Amniotic stem cell (primary cell): ENCODE measurements around the gene AGBL4.

ENCODE experiments used
- DNase-seq: peaks from one replicate; lab custom pipeline; 2025; lab: John Stamatoyannopoulos, UW

Gene AGBL4

GRCh38 chr1:49181033-49181432, 842.7 kb downstream of the AGBL4 start:
- no peak for DNase-seq

DNA sequence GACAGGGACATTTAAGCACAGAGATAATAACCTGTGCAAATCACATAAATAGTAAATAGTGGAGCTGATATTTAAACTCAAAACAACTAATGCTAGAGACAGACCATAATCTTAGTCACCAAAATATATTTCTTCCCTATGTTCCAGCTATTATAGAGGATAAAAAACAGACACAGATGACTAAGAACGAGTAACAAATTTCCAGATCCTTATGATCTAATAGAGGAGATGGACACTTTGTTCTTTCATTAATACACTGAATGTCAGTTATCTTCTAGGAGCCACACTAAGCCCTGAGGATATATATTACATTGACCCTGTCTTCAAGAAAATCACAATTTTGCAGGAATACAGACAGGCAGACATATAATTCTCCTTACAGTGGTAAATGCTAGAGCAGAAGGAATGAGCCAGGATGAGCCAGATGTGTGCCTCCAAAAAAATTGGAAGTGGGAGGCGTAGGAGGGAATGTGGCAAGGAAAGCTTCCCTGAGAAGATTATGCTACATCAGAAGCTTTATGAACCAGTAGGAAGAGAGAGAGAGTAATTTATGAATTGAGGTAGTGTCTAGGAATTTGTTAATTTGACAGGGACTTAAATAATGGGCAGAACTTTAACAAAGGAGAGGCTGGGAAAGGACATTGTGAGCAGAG, 851.7 kb downstream of the AGBL4 start:
- no peak for DNase-seq

DNA sequence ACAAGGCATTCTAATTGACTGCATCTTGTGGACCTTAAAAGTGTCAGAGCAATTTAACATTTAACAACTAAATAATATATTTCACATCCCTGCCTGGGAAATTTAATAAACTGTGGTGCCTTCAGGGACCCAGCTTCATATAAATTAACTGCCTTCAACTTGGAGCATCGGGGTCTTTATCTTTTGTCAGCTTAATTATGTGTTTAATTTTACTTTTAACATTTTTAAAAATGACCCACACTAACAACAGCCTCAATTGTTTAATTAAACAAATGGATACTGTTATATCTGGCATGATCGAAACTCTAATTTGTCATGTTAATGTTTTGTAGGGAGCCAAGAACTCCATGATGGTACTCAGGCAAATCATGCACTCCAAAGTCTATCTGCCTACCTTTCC, 857.7 kb downstream of the AGBL4 start:
- DNase-seq, result no peak

DNA sequence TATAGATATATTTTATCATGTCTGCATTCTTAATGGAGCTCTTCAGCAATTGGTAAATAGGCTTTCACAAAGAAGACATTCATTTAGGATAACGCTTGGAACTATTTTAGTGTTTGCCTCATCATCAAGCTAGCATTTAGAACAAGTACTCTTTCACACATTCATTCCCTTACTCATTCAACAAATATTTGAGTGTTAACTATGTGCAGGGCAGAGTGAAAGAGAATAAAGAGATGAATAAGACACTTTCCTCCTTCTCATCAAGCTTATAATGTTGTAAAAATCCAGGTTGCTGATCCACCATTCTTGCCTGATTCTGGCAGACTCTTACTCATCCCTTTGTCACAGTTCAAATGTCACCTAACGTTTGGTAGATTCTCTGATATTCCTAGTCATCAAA, 860.7 kb downstream of the AGBL4 start:
- DNase-seq, result no peak

- DNase-seq, result no peak
These were observed 863.1 kb downstream of the AGBL4 start for GRCh38 chr1:49160677-49161076.

DNA sequence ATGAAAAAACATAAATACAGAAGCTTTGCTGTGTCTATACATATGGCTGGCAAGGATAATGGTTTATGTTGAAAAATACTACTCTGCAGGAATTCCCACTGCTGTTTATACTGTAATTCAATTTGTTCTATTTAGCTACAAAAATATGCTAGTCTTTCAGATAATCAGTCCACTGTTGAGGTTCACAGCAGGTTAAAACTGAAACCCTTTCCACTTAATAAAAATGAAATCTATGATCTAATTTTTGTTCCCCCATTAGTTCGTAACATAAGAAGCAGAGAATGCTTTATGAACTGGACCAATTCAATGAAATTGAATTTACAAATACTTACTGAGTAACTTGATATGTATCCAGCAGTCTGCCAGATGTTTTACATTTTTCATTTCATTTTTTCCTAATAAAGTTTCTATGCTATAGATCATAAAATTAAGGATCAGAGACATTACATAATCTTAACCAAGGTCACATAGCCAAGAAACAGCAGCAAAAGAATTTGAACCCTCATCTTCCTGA, 887.0 kb downstream of the AGBL4 start:
- no peak for DNase-seq

DNA sequence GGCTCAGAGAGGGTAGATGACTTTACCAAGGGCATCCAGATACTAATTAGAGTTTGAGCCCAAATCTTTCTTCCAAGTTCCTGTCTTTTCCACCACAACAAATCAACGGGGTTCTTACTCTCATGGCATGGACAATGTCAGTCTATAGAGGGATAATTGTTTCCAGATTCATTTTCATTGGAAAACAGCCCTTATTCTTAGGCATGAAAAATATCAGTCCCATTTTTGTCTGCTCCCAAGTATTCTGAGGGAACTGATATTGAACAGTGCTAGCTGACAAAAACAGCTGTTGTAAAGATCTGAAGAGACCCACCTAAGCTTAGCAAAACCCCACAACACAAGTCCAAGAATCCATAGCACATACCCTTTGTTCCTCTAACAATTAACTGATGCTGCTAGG, 898.0 kb downstream of the AGBL4 start:
- DNase-seq, result no peak

- no peak for DNase-seq
These were observed 911.8 kb downstream of the AGBL4 start for GRCh38 chr1:49111931-49112330.

DNA sequence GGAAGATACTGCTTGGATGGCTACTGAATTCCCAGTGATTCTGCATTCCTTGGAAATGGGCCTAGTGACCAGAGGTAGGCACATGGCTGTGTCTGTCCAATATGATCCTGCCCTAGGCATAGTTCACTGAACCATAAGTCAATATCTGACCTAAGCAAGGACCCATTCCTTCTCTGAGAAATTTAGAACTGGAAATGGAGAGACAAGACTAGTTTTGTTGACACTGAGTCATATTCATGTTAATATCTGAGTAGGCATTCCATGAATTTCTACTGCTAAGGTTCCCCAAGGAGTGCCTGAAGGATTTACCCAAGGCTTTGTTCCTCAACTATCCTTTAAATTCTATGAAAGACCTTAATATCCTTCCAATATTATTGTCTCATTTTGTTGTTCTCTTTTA, 917.3 kb downstream of the AGBL4 start:
- DNase-seq, result no peak

GRCh38 chr1:49104575-49104974, 919.2 kb downstream of the AGBL4 start:
- DNase-seq, result no peak

- DNase-seq, result peak; percentile 29
These were observed 921.0 kb downstream of the AGBL4 start for GRCh38 chr1:49102752-49103151.

DNA sequence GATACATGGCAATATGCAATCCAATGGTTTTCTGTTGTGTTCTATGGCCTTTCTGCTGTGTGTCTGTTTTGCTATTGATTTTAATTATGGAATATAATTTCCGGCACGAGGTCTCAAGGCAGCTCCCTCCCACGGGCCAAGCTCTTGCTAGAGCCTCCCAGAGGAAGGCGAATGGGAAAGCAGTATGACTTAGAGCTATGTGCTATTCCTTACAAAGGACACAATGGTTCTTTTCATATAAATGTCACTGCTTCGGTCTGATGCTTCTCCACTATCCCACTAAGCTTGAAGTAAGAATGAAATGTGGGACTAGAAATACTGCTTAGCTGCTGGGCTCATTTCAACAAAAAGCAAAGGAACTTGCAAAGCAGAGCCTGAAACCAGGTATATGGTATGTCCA, 924.9 kb downstream of the AGBL4 start:
- no peak for DNase-seq

DNA sequence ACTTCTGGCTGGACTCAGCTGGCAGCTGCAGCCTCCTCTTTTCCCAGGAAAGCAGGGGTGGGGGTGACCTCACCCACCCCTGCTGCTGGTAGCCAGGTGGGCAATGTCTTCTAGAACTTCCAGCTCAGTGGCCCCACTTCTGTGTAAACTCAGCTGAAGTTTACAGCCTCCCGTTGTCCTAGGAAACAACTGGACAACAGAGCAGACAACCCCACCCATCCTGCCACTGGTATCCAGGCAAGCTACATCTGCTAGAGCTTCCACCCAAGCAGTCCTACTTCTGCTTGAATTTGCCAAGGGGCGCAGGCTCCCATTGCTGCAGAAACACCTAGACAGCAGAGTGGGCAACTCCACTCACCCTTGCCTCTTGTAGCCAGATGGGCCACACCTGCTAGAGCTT, 937.4 kb downstream of the AGBL4 start:
- no peak for DNase-seq

DNA sequence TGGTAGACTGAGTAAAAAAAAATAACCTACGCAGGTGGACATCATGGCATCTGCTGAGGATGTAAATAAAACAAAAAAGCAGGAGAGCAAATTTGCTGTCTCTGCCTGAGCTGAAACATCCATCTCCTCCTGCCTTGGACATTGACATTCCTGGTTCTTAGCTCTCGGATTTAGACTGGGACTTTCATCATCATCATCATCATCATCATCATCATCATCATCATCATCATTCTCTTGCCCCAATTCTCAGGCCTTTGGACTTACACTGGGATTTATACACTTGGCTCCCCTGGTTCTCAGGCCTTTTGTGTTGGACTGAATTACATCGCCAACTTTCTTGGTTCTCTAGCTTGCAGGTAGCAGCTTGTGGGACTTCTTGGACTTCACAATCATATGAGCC, 938.7 kb downstream of the AGBL4 start:
- no peak for DNase-seq

- no peak for DNase-seq
These were observed 963.0 kb downstream of the AGBL4 start for GRCh38 chr1:49060766-49061165.

DNA sequence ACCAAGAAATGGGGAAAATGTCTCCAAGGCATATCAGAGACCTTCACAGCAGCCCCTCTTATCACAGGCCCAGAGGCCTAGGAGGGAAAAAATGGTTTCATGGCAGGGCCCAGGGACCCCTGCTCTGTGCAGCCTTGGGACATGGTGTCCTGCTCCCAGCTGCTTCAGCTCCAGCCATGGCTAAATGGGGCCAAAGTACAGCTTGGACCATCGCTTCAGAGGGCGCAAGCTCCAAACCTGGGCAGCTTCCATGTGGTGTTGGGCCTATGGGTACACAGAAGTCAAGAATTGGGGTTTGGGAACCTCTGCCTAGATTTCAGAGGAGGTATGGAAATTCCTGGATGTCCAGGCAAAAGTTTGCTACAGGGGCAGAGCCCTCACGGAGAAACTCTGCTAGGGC, 964.7 kb downstream of the AGBL4 start:
- no peak for DNase-seq

- no peak for DNase-seq
These were observed 971.7 kb downstream of the AGBL4 start for GRCh38 chr1:49052102-49052501.

GRCh38 chr1:49051647-49052046, 972.1 kb downstream of the AGBL4 start:
- DNase-seq, result no peak

- DNase-seq, result no peak
These were observed 973.7 kb downstream of the AGBL4 start for GRCh38 chr1:49050041-49050440.

- no peak for DNase-seq
These were observed 975.6 kb downstream of the AGBL4 start for GRCh38 chr1:49048188-49048587.

GRCh38 chr1:49046305-49046704, 977.4 kb downstream of the AGBL4 start:
- no peak for DNase-seq

- no peak for DNase-seq
These were observed 978.4 kb downstream of the AGBL4 start for GRCh38 chr1:49045371-49045770.

GRCh38 chr1:49036700-49037099, 987.1 kb downstream of the AGBL4 start:
- DNase-seq, result no peak

GRCh38 chr1:49028396-49028795, 995.4 kb downstream of the AGBL4 start:
- DNase-seq, result no peak
